ENCODE data around the gene TLK2.

Gene TLK2

DNA sequence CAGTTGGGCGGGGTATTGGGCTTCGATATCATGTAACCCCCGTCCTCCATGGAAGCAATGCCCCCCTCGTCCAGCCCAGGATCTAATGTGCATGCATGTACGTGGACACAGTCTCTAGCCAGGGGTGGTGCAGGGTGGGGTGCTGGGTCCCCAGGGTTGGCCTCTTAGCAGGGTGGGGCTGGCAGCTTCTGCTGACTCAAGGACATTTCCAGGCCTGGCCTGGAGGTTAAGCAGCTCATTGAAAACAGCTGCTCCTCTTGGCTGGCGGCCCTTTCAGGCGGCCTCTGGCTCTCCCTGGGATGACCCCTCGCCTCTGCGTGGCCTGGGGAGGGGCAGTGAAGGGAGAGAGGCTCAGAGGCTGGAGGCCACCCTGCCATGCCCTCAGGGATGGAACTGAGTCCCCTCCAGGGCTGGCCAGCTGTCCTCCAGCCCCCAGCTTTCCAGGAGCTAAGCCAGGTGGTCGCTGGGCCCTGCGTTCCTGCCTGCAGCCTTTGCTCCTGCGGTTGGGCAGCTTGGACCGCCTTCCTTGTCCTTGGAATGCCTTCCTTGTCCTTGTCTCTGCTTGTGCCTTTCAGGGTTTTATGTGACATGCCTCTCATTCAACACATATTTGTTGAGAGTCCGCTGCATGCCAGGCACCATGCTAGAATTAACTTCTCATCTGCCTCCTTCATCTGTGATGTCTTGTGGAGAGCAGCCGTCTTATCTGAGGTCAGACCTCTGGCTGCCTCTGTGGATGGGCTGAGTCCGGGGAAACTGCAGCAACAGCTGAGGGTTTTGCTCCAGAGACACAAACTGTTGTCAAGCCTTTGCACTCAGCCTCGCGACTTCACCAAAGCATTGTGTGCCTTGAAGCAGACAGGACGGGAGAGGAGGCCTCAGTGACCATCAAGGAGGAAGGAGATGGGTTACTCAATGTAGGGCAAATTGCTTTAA lies 175.5 kb downstream of the TLK2 start:
- no peak for DNase-seq (ENCODE audit: low spot score in 2 of 2)
- Mint-ChIP-seq H3K4me1 (peaks cover 28% of the 10 kb centered on the region), H3K4me3 (peak overlapping the region; percentile 83), H3K27ac (peak overlapping the region; percentile 80), H3K9me3 (no peaks in the 10 kb centered on the region), H3K36me3 (peaks cover 6% of the 10 kb centered on the region)
- ATAC-seq, result peak; percentile 3

- no peak for ATAC-seq
- no peak for DNase-seq (ENCODE audit: low spot score in 2 of 2)
- Mint-ChIP-seq H3K9me3 (peaks cover 5% of the 10 kb centered on the region), H3K4me1 (peaks cover 28% of the 10 kb centered on the region), H3K4me3 (no peak overlapping the region), H3K27ac (no peak overlapping the region), H3K36me3 (peaks cover 6% of the 10 kb centered on the region)
Measured at GRCh38 chr17:62655656-62656055, 177.0 kb downstream of the TLK2 start.

DNA sequence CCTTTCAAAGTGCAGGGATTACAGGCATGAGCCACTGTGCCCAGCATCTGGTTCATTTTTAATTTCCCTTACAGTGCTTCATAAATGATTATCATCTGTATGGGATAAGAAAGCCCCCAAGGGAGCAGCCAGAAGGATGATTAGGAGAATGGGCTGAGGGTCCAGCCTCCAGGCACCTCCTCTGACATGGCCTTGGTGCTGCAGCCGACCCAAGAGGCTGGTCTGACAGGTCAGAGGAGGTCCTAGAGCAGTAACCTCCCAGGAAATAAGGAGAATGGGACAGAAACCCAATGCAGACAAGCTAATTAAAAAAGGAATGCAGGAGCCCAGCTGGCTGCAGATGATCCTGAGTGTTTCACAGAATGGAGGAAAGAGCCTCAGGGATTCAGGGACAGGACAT lies 177.8 kb downstream of the TLK2 start:
- no peak overlapping the region for H3K4me3 Mint-ChIP-seq
- H3K4me1 Mint-ChIP-seq, result peaks cover 28% of the 10 kb centered on the region
- ATAC-seq, result no peak
- DNase-seq (ENCODE audit: low spot score in 2 of 2), result no peak
- H3K9me3 Mint-ChIP-seq, result peaks cover 12% of the 10 kb centered on the region
- no peak overlapping the region for H3K27ac Mint-ChIP-seq
- H3K36me3 Mint-ChIP-seq, result peaks cover 6% of the 10 kb centered on the region

GRCh38 chr17:62657145-62657665 lies 178.6 kb downstream of the TLK2 start:
- ATAC-seq, result no peak
- Mint-ChIP-seq H3K9me3 (peaks cover 13% of the 10 kb centered on the region), H3K4me3 (no peak overlapping the region), H3K36me3 (peaks cover 6% of the 10 kb centered on the region), H3K4me1 (peaks cover 22% of the 10 kb centered on the region), H3K27ac (no peak overlapping the region)
- DNase-seq (ENCODE audit: low spot score in 2 of 2), result no peak

DNA sequence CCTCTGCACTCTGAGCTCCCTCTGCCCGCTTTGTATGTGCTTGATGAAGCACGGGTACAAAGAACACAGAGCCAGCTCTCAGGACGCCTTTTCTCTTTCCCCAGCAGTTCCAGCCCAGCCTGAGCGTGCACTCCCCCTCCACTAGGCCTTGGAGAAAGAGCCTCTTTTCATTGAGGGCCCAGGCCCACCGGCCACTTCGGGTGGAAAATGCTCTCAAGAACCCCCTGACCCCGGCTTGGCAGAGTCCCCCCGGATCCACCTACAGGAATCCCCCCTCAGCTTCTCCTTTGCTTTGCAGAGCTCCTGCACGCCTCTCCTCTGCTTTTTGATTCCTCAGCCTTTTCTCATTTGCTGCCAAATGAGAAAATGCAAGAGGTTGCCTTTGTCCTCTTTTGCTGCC lies 179.1 kb downstream of the TLK2 start:
- H3K4me3 Mint-ChIP-seq, result no peak overlapping the region
- ATAC-seq (no peak), DNase-seq (ENCODE audit: low spot score in 2 of 2) (no peak)
- peaks cover 18% of the 10 kb centered on the region for H3K4me1 Mint-ChIP-seq
- no peak overlapping the region for H3K27ac Mint-ChIP-seq
- H3K9me3 Mint-ChIP-seq, result peaks cover 13% of the 10 kb centered on the region
- H3K36me3 Mint-ChIP-seq, result peaks cover 6% of the 10 kb centered on the region

- peaks cover 4% of the 10 kb centered on the region for H3K36me3 Mint-ChIP-seq
Measured at GRCh38 chr17:62658136-62658920, 179.7 kb downstream of the TLK2 start.

DNA sequence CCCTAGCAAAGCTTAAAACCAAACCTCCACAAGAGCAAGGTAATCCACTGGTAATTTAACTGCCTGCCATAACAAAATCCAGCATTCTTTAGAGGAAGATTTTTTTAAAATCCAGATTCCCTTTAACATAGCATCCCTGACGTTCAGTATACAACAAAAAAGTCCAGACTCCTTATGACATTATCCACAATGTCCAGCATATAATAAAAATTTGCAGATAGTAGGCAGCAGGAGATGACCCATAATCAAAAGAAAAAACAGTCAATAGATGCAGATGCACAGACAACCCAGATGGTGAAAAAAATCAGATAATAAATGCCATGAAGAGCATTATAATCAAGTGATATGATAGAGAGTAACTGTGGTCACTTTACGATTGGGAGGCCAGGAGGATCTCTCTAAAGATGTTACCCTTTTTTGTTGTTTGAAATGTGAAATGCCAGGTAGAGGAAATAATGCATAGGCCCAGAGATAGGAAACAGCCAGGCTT lies 182.0 kb downstream of the TLK2 start:
- no peak overlapping the region for H3K27ac Mint-ChIP-seq
- no peaks in the 10 kb centered on the region for H3K36me3 Mint-ChIP-seq
- no peak for DNase-seq (ENCODE audit: low spot score in 2 of 2)
- H3K4me3 Mint-ChIP-seq, result no peak overlapping the region
- peaks cover 6% of the 10 kb centered on the region for H3K4me1 Mint-ChIP-seq
- peaks cover 13% of the 10 kb centered on the region for H3K9me3 Mint-ChIP-seq
- ATAC-seq, result no peak

More at GRCh38 chr17:62658136-62658920, 179.7 kb downstream of the TLK2 start:
- Mint-ChIP-seq H3K4me3 (no peak overlapping the region), H3K9me3 (peaks cover 13% of the 10 kb centered on the region), H3K27ac (no peak overlapping the region), H3K4me1 (peaks cover 13% of the 10 kb centered on the region)
- DNase-seq (ENCODE audit: low spot score in 2 of 2) (no peak), ATAC-seq (no peak)

GRCh38 chr17:62661337-62661736 lies 182.7 kb downstream of the TLK2 start:
- Mint-ChIP-seq H3K36me3 (no peaks in the 10 kb centered on the region), H3K27ac (no peak overlapping the region), H3K4me3 (no peak overlapping the region), H3K4me1 (peaks cover 6% of the 10 kb centered on the region), H3K9me3 (peaks cover 13% of the 10 kb centered on the region)
- ATAC-seq (no peak), DNase-seq (ENCODE audit: low spot score in 2 of 2) (no peak)

- Mint-ChIP-seq H3K27ac (no peak overlapping the region), H3K4me1 (peaks cover 6% of the 10 kb centered on the region), H3K36me3 (no peaks in the 10 kb centered on the region), H3K9me3 (peaks cover 13% of the 10 kb centered on the region), H3K4me3 (no peak overlapping the region)
- ATAC-seq, result no peak
- DNase-seq (ENCODE audit: low spot score in 2 of 2), result no peak
Measured at GRCh38 chr17:62662855-62663254, 184.2 kb downstream of the TLK2 start.
